B cell (primary cell): ENCODE results near the gene TPST2. TPM values are rescaled to one million over a fixed set of nuclear protein-coding genes. Genes with fewer than 3 reads are reported as not detected.

ENCODE experiments used
- ATAC-seq: fragments of 200-7000 bp; cut with Tn5 transposase; one replicate; pipeline ENCODE4 v1.10.0; 2021; ENCODE audit warnings: low read depth, mild to moderate bottlenecking, moderate number of reproducible peaks, moderate library complexity
- CTCF ChIA-PET: fragments of 350-600 bp; sonication (Branson Sonifier 250); formaldehyde crosslinking; loops from one replicate; lab custom pipeline; 2021; ENCODE audit warnings: antibody characterized with exemption, inconsistent platforms; lab: Charles Lee
- POLR2A ChIA-PET: fragments of 350-600 bp; sonication (Branson Sonifier 250); formaldehyde crosslinking; loops from one replicate; lab custom pipeline; 2021; ENCODE audit warnings: antibody characterized with exemption; lab: Charles Lee
- DNase-seq: peaks from one replicate; pipeline ENCODE4 v3.0.0; 2013
- H2AFZ ChIP-seq: 2 replicates; pipeline ENCODE4 v1.6.1; 2012; ENCODE audit warnings: mild to moderate bottlenecking, low read depth, low read length; ENCODE audit not compliant: insufficient read depth, poor library complexity, severe bottlenecking
- H3K27ac ChIP-seq, 2 donors: 1 replicate in 1 of 2; 2 replicates in 1 of 2; pipeline ENCODE4 v1.5.1; 2012 to 2013; ENCODE audit warnings: low read length in 2 of 2, mild to moderate bottlenecking in 2 of 2, moderate library complexity in 1 of 2
- H3K27me3 ChIP-seq, 4 experiments: fragments of 200-600 bp in 1 of 4; sonication (generic) in 1 of 4; replicated peaks in 1 of 4; 1 replicate in 2 of 4; 2 replicates in 2 of 4; pipeline versions ENCODE4 v1.6.1 to v1.7.0; 2013 to 2016; ENCODE audit warnings: low read length in 3 of 4, mild to moderate bottlenecking in 2 of 4, mixed read lengths in 1 of 4, moderate library complexity in 1 of 4; ENCODE audit not compliant: insufficient read depth in 4 of 4, control insufficient read depth in 3 of 4; ENCODE audit errors: control extremely low read depth in 1 of 4
- H3K36me3 ChIP-seq, 2 experiments: replicated peaks in 1 of 2; 1 replicate in 1 of 2; 2 replicates in 1 of 2; pipeline versions ENCODE4 v1.6.1 to v1.7.1; 2013; ENCODE audit warnings: low read length in 1 of 2; ENCODE audit not compliant: insufficient read depth in 2 of 2, control insufficient read depth in 1 of 2; ENCODE audit errors: control extremely low read depth in 1 of 2, extremely low read depth in 1 of 2
- H3K4me1 ChIP-seq, 2 donors: fragments of 200-600 bp in 1 of 2; sonication (generic) in 1 of 2; 1 replicate in 1 of 2; 2 replicates in 1 of 2; pipeline versions ENCODE4 v1.5.1 to v1.6.1; 2013 to 2017; ENCODE audit warnings: low read length in 2 of 2; ENCODE audit not compliant: control insufficient read depth in 2 of 2, insufficient read depth in 2 of 2
- H3K4me2 ChIP-seq: replicated peaks from 2 replicates; pipeline ENCODE3; 2012; ENCODE audit warnings: mild to moderate bottlenecking, low read depth, low read length; ENCODE audit not compliant: poor library complexity, severe bottlenecking
- H3K4me3 ChIP-seq, 5 experiments: fragments of 200-600 bp in 1 of 5; sonication (generic) in 1 of 5; 1 replicate in 3 of 5; 2 replicates in 2 of 5; pipeline versions ENCODE4 v1.5.1 to v1.7.0; 2011 to 2016; ENCODE audit warnings: low read length in 4 of 5, mild to moderate bottlenecking in 4 of 5, low read depth in 2 of 5, control low read depth in 1 of 5, moderate library complexity in 1 of 5; ENCODE audit not compliant: insufficient read depth in 1 of 5; ENCODE audit errors: control extremely low read depth in 1 of 5, extremely low read depth in 1 of 5
- H3K79me2 ChIP-seq: fragments of 200-600 bp; sonication (generic); one replicate; pipeline ENCODE4 v1.6.0; 2016; ENCODE audit warnings: low read length; ENCODE audit not compliant: control insufficient read depth, insufficient read depth
- H3K9ac ChIP-seq: fragments of 200-600 bp; sonication (generic); 2 replicates; pipeline ENCODE4 v1.6.1; 2017; ENCODE audit warnings: mild to moderate bottlenecking, low read length, moderate library complexity
- H3K9me3 ChIP-seq, 3 donors: one replicate each; pipeline versions ENCODE4 v1.6.1 to v1.7.1; 2013; ENCODE audit warnings: low read length in 2 of 3; ENCODE audit not compliant: control insufficient read depth in 2 of 3, insufficient read depth in 1 of 3; ENCODE audit errors: control extremely low read depth in 1 of 3
- H4K20me1 ChIP-seq: 2 replicates; pipeline ENCODE4 v1.6.0; 2012; ENCODE audit warnings: mild to moderate bottlenecking, low read length; ENCODE audit not compliant: insufficient read depth, control insufficient read depth, poor library complexity, severe bottlenecking
- H3K27ac Mint-ChIP-seq: one replicate; pipeline ENCODE4 v1.8.0; 2021; ENCODE audit warnings: mixed read lengths
- H3K27me3 Mint-ChIP-seq: one replicate; pipeline ENCODE4 v1.8.0; 2021; ENCODE audit warnings: mixed read lengths
- H3K4me1 Mint-ChIP-seq: one replicate; pipeline ENCODE4 v1.8.0; 2021; ENCODE audit warnings: mixed read lengths
- H3K4me3 Mint-ChIP-seq: one replicate; pipeline ENCODE4 v1.8.0; 2021; ENCODE audit warnings: mixed read lengths
- H3K9me3 Mint-ChIP-seq: one replicate; pipeline ENCODE4 v1.8.0; 2022; ENCODE audit warnings: mixed read lengths; ENCODE audit not compliant: insufficient read depth
- CTCF ChIP-seq: fragments of 200-600 bp; IDR thresholded peaks from one replicate; pipeline ENCODE4 v1.8.0; 2022; ENCODE audit warnings: antibody characterized with exemption, mild to moderate bottlenecking
- EZH2 ChIP-seq: IDR thresholded peaks from 2 replicates; pipeline ENCODE4 v1.6.1; 2012; ENCODE audit warnings: borderline replicate concordance, low read depth, mild to moderate bottlenecking, moderate library complexity, low read length; ENCODE audit not compliant: insufficient read depth, poor library complexity, severe bottlenecking
- WGBS: methylation state at CpG from one replicate; pipeline ENCODE4 v1.1.5; 2013; ENCODE audit warnings: missing lambda C conversion rate; ENCODE audit not compliant: insufficient coverage; 5-methylcytosine and 5-hydroxymethylcytosine counted together
- intact Hi-C: fragments of 100-400 bp; cut with micrococcal nuclease; formaldehyde crosslinking; loops from one replicate; pipeline ENCODE4 v1.10.0; 2022
- polyA plus RNA-seq: library from polyadenylated mRNA; depleted of rRNA; stranded (reverse); fragments of >200 nt; gene quantifications from 2 replicates; pipeline ENCODE4 v1.2.3, GENCODE V29; 2012
- total RNA-seq, 2 donors: library from RNA; stranded (reverse); fragments of 120-200 nt in 1 of 2; gene quantifications; 1 replicate in 1 of 2; 2 replicates in 1 of 2; pipeline versions ENCODE4 v1.2.3 to v1.2.4, GENCODE V29; 2013 to 2022

Gene TPST2
- total and polyA plus RNA-seq, 2 donors (not counting 1 experiment from before 2014, with no cell fraction given) = 16.6 to 43.1 TPM

- POLR2A ChIA-PET = no interaction called here
- H3K9ac ChIP-seq = no peak overlapping the region
- no peaks in the 10 kb centered on the region for H4K20me1 ChIP-seq
- 97% methylated on average over 9 of the region's 18 CpGs for WGBS
- H3K27ac ChIP-seq = no peak overlapping the region
- H3K9me3 Mint-ChIP-seq = no peaks in the 10 kb centered on the region
- no peak for TF ChIP-seq EZH2
- no peak for TF ChIP-seq CTCF
- peaks cover 0 to 9% (median 0%) of the 10 kb centered on the region in 3 donors for H3K9me3 ChIP-seq
- H3K27me3 Mint-ChIP-seq = peaks cover 6% of the 10 kb centered on the region
- no peak overlapping the region for H3K4me2 ChIP-seq
- H3K79me2 ChIP-seq = no peaks in the 10 kb centered on the region
- no peaks in the 10 kb centered on the region for H3K27me3 ChIP-seq
- ATAC-seq (no peak), DNase-seq (no peak)
- H3K4me3 Mint-ChIP-seq = no peak overlapping the region
- H3K4me1 Mint-ChIP-seq = no peaks in the 10 kb centered on the region
- H3K4me1 ChIP-seq = no peaks in the 10 kb centered on the region
- H3K4me3 ChIP-seq = no peak overlapping the region
- no peak overlapping the region for H3K27ac Mint-ChIP-seq
- H3K36me3 ChIP-seq = no peaks in the 10 kb centered on the region
- H2AFZ ChIP-seq = no peak overlapping the region
- CTCF ChIA-PET = interaction anchor here (0.6 kb wide), 1 partner anchor 24 kb away, joined by 3 read pairs; no protein-coding TSS in a partner anchor
- intact Hi-C loops = no loop called here
Measured at GRCh38 chr22:26629988-26630761, 40.2 kb upstream of the TPST2 start.

GRCh38 chr22:26624803-26625202, 34.9 kb upstream of the TPST2 start:
- Mint-ChIP-seq H3K9me3 (no peaks in the 10 kb centered on the region), H3K4me3 (no peak overlapping the region), H3K27ac (no peak overlapping the region), H3K27me3 (no peaks in the 10 kb centered on the region), H3K4me1 (no peaks in the 10 kb centered on the region)
- ChIA-PET CTCF (no interaction called here), POLR2A (no interaction called here)
- H3K27ac ChIP-seq = no peak overlapping the region
- intact Hi-C loops = no loop called here
- no peak overlapping the region for H3K4me2 ChIP-seq
- ATAC-seq = no peak
- H3K9me3 ChIP-seq = no peaks in the 10 kb centered on the region
- no peaks in the 10 kb centered on the region for H3K36me3 ChIP-seq
- peaks cover 0 to 4% (median 0%) of the 10 kb centered on the region in 4 experiments for H3K27me3 ChIP-seq
- no peak overlapping the region for H3K9ac ChIP-seq
- H2AFZ ChIP-seq = no peak overlapping the region
- WGBS = 92% methylated on average over 12 of the region's 12 CpGs
- H3K4me3 ChIP-seq = no peak overlapping the region
- H3K4me1 ChIP-seq = no peaks in the 10 kb centered on the region
- DNase-seq = no peak
- H3K79me2 ChIP-seq = no peaks in the 10 kb centered on the region
- TF ChIP-seq EZH2 (no peak), CTCF (no peak)
- no peaks in the 10 kb centered on the region for H4K20me1 ChIP-seq
